Fibroblast of peridontal ligament (primary cell): ENCODE data around the gene DCTD.
"Not testable (repeated sequence)": the region's sequence is repeated elsewhere in the genome, so short reads cannot be mapped to it uniquely, and the experiment has no call there.

Experiments used
- DNase-seq: peaks from one replicate; pipeline ENCODE4 v3.0.0-alpha.2; 2010; ENCODE audit errors: extremely low read depth

Gene DCTD

GRCh38 chr4:182921608-182922007 is 4.4 kb upstream of the DCTD start:
- no peak for DNase-seq

- DNase-seq = no peak
Observed at GRCh38 chr4:182920676-182921075, 3.5 kb upstream of the DCTD start.

DNA sequence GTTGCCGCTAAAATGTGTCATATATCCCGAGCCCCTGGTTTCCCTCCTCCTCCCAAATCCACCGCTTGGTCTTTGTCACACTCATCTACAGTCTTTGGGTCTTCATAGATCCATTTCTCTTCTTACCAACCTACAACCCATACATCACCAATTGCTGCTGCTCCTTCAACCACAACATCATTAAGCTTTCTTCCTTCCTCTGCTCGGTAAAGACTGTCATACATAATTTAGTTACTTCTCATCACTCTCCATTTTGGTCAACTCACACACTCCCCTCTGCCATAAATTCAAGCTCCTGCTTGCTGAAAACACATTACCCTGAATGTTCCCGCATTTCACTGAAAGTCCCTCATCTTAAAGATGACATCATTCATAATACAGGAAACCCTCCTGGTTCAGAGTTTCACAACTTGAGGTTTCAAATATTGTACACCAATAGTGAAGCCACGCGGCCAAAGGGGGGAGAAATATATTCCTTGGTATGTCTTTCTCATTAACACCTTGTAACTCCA is 1.7 kb upstream of the DCTD start:
- no peak for DNase-seq

- no peak for DNase-seq
Observed at GRCh38 chr4:182918044-182918607, 940 bp upstream of the DCTD start.

GRCh38 chr4:182916483-182917181 is 554 bp downstream of the DCTD start:
- peak; percentile 62 for DNase-seq

GRCh38 chr4:182914357-182914756 is 2.8 kb downstream of the DCTD start:
- DNase-seq = peak; percentile 24

- no peak for DNase-seq
Observed at GRCh38 chr4:182913621-182914020, 3.6 kb downstream of the DCTD start.

GRCh38 chr4:182913036-182913435 is 4.2 kb downstream of the DCTD start:
- no peak for DNase-seq

- DNase-seq = no peak
Observed at GRCh38 chr4:182908124-182908523, 9.1 kb downstream of the DCTD start.

- DNase-seq = no peak
Observed at GRCh38 chr4:182907396-182907795, 9.8 kb downstream of the DCTD start.

GRCh38 chr4:182906786-182907185 is 10.4 kb downstream of the DCTD start:
- DNase-seq = no peak

GRCh38 chr4:182905038-182905437 is 12.1 kb downstream of the DCTD start:
- DNase-seq = no peak

- DNase-seq = no peak
Observed at GRCh38 chr4:182904211-182904761, 12.9 kb downstream of the DCTD start.

DNA sequence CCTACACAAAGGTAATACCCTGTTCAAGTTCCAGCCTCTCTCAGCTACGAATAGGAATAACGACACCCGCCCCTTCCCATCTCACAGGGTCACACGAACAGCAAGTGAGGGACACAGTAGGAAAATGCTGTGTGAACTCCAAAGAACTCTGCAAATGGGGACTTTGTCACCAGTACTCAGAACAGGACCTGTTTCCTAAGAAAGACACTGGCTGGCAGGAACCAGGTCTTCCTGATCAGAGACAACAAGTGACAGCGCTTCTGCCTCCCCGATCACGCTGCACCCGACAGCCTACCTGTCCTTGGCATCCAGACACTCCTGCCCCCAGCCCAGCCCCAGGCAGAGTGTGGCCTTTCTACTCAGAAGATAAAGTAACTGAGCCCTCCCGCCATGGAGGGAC is 14.2 kb downstream of the DCTD start:
- no peak for DNase-seq

GRCh38 chr4:182901337-182901736 is 15.8 kb downstream of the DCTD start:
- DNase-seq = no peak

DNA sequence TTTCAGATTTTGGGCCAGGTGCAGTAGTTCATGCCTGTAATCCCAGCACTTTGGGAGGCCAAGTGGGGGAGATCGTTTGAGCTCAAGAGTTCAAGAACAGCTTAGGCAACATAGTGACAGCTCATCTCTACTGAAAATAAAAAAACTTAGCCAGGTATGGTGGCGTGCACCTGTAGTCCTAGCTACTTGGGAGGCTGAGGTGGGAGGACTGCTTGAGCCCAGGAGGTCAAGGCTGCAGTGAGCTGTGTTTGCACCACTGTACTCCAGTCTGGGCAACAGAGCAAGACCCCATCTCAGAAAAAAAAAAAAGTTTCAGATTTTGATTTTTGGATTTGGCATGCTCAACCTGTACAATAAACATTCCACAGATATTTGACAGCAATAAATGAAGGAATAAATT is 17.2 kb downstream of the DCTD start:
- not testable (repeated sequence) for DNase-seq

DNA sequence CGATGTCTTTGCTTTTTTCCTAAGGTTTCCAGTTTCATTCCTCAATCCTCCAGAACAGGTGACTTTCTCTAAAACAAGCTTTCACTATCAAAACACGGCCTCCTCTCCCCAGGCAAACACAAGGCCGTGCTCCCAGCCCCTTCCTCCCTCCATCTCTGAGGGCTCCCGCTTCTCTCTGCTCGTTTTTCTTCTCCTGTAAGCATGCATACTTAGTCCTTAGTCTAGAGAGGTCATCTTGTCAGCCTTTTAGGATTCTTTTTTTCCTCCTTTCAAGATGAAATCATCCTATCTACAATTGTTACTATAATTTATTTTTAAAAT is 18.7 kb downstream of the DCTD start:
- no peak for DNase-seq

GRCh38 chr4:182897601-182898478 is 19.3 kb downstream of the DCTD start:
- DNase-seq = no peak

DNA sequence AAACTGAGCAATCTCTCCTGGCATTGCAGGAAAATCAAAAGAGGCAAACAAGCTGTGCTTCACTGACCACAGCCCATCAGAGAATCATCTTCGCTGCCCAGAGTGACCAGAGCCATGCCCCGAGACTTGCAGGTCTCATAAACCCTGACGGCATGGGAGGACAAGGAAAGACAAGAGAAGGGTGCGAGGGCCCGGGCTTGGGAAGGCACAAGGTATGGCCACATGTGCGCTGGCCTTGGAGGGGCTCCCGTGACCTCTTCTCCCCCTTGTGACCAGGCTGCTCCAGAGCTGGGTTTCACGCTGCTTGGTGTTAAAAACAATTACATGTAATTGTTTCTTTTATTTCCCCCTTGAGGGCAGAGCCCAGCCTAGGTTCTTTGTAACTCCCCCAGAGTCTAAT is 20.8 kb downstream of the DCTD start:
- DNase-seq = no peak

GRCh38 chr4:182895791-182896292 is 21.3 kb downstream of the DCTD start:
- no peak for DNase-seq

- no peak for DNase-seq
Observed at GRCh38 chr4:182894681-182895275, 22.4 kb downstream of the DCTD start.
